ENCODE measurements around the gene SPAG17. TPM values are rescaled to one million over a fixed set of nuclear protein-coding genes. Genes with fewer than 3 reads are reported as not detected.

SPAG17 gene
- total and polyA plus RNA-seq, 2 experiments from 2014 or later = 0.42 to 1.2 TPM

DNA sequence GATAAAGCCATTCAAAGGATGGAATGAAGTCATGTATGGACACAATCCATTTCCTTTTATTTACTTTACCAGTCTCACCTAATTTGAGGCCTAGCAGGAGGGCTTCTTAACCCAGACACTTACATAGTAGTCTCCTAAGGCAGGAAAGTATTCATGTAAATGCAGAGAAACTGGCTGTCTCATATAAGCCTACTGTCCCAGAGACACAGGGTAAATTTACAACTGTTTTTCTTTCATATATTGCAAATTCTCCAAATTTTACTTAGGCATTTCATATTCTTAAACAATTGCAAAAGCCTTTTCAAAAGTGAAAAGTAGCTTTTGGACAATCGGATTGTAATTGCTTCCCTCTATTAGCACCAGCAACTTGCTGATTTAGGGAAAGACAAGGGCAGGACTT is 29.9 kb downstream of the SPAG17 start:
- TF ChIP-seq, protein P1, sequence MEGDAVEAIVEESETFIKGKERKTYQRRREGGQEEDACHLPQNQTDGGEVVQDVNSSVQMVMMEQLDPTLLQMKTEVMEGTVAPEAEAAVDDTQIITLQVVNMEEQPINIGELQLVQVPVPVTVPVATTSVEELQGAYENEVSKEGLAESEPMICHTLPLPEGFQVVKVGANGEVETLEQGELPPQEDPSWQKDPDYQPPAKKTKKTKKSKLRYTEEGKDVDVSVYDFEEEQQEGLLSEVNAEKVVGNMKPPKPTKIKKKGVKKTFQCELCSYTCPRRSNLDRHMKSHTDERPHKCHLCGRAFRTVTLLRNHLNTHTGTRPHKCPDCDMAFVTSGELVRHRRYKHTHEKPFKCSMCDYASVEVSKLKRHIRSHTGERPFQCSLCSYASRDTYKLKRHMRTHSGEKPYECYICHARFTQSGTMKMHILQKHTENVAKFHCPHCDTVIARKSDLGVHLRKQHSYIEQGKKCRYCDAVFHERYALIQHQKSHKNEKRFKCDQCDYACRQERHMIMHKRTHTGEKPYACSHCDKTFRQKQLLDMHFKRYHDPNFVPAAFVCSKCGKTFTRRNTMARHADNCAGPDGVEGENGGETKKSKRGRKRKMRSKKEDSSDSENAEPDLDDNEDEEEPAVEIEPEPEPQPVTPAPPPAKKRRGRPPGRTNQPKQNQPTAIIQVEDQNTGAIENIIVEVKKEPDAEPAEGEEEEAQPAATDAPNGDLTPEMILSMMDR (IDR thresholded peaks at IDR 0.05; ENCODE audit: low read depth, low read length) = no peak
- Histone ChIP-seq H3K27me3 (peaks cover 7% of the 10 kb centered on the region), H3K4me3 (no peak overlapping the region), H3K4me1 (ENCODE audit: low read depth) (no peaks in the 10 kb centered on the region), H3K27ac (no peak overlapping the region), H3K9me3 (ENCODE audit: low read depth) (no peaks in the 10 kb centered on the region), H3K36me3 (no peaks in the 10 kb centered on the region)
- DNase-seq (ENCODE audit: low read depth in 1 of 2, low spot score in 1 of 2) = no peak

DNA sequence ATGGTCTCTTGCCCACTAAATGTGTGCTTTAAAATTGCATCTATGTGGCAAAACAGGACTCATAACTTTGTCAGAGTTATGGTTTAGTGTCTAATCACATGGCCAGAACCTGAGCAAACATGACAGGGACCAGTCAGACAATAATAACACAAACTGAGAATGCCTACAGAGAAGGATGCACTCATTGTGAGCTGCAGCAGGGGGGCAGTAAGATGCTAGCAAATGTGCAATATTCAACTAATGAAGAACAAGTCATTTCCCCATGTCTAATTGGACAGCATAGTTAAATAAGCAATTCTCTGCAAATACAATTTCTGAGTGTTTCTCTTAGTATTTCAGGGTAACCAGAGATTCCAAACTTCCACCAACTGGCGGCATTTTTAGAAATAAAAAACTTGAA is 30.8 kb downstream of the SPAG17 start:
- Histone ChIP-seq H3K4me1 (ENCODE audit: low read depth) (no peaks in the 10 kb centered on the region), H3K4me3 (no peak overlapping the region), H3K27ac (no peak overlapping the region), H3K9me3 (ENCODE audit: low read depth) (no peaks in the 10 kb centered on the region), H3K36me3 (no peaks in the 10 kb centered on the region), H3K27me3 (peaks cover 7% of the 10 kb centered on the region)
- TF ChIP-seq, protein P1 (IDR thresholded peaks at IDR 0.05; ENCODE audit: low read depth, low read length) = peak; percentile 47
- peak; percentile 11 to 45 for DNase-seq (ENCODE audit: low read depth in 1 of 2, low spot score in 1 of 2)

DNA sequence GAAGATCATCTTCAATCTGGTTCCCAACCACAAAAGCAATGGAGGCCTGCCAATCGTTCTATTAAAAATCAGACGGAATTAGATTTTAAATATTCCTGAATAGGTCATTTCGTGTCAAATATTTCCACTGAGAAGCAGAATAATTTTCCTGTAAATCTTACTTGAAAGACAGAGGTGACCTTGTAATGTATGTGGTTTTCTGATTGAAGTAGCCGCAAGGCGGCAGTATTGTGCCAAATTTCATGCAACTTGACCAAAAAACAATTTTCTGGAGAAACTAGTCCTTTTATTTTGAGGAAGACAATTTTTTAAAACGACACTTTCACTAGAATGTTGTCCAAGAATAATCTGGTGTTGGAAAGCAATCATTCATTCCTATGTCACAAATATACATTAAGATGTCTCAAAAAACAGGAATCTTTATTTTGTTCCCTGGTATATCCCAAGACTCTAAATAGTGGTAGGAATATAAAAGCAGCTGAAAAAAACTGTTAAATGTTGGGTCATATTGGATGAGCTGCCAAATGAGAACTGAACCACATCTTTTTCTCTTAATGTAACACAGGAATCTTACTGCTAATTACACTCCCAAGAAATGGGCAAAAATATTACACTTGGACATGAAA is 33.6 kb downstream of the SPAG17 start:
- Histone ChIP-seq H3K4me3 (no peak overlapping the region), H3K36me3 (no peaks in the 10 kb centered on the region), H3K27me3 (peaks cover 7% of the 10 kb centered on the region), H3K4me1 (ENCODE audit: low read depth) (no peaks in the 10 kb centered on the region), H3K27ac (no peak overlapping the region), H3K9me3 (ENCODE audit: low read depth) (no peaks in the 10 kb centered on the region)
- peak; percentile 63 to 78 for DNase-seq (ENCODE audit: low read depth in 1 of 2, low spot score in 1 of 2)
- TF ChIP-seq, protein P1 (IDR thresholded peaks at IDR 0.05; ENCODE audit: low read depth, low read length) = peak; percentile 80

DNA sequence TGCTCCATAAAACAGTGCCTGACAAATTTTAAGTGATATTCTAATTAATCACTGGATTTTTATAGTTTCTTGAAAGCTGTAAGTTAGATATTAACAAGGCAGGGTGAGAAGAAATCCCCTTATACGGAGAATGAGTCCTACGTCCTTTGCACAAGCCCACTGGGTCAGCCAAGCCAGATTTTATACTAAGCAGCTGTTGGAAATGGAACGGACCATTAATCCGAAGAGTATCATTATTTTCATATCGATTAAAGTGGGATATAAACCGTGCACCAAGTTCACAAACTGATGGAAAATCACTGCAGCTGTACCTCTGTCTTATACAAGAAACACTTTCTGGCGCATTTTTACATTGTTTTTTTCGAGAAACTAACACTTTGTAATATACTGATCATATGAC is 35.2 kb downstream of the SPAG17 start:
- Histone ChIP-seq H3K4me3 (no peak overlapping the region), H3K27ac (no peak overlapping the region), H3K27me3 (peaks cover 7% of the 10 kb centered on the region), H3K4me1 (ENCODE audit: low read depth) (no peaks in the 10 kb centered on the region), H3K9me3 (ENCODE audit: low read depth) (no peaks in the 10 kb centered on the region), H3K36me3 (no peaks in the 10 kb centered on the region)
- no peak for DNase-seq (ENCODE audit: low read depth in 1 of 2, low spot score in 1 of 2)
- TF ChIP-seq, protein P1 (IDR thresholded peaks at IDR 0.05; ENCODE audit: low read depth, low read length) = no peak

DNA sequence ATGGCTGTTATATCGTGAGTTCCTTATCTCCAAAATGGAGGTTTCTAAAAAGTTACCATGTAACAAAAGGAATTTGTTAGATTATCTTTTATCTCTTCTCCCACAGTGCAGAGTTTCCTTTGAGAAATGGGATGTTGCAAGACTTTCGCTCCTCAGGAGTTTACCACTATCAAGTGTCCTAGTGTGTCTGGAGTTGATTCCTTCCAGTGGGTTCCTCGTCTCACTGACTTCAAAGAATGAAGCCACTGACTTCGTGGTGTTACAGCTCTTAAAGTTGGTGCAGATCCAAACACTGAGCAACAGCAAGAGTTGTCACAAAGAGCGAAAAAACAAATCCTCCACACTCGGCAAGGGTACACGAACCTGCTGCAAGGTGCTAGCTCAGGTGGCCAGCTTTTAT is 37.0 kb downstream of the SPAG17 start:
- no peak overlapping the region for H3K27ac ChIP-seq
- H3K4me3 ChIP-seq = no peak overlapping the region
- TF ChIP-seq, protein P1 (IDR thresholded peaks at IDR 0.05; ENCODE audit: low read depth, low read length) = no peak
- peaks cover 7% of the 10 kb centered on the region for H3K27me3 ChIP-seq
- no peaks in the 10 kb centered on the region for H3K9me3 ChIP-seq (ENCODE audit: low read depth)
- no peaks in the 10 kb centered on the region for H3K36me3 ChIP-seq
- DNase-seq (ENCODE audit: low read depth in 1 of 2, low spot score in 1 of 2) = peak in 1 of 2 donors; percentile 59
- no peaks in the 10 kb centered on the region for H3K4me1 ChIP-seq (ENCODE audit: low read depth)
